ENCODE data around the gene SULT4A1. TPM values are rescaled to one million over a fixed set of nuclear protein-coding genes. Genes with fewer than 3 reads are reported as not detected.

Gene SULT4A1
- total RNA-seq, 1 donor from 2014 or later = 1.7 TPM

- peak; percentile 69 for DNase-seq (ENCODE audit: low spot score)
Measured at GRCh38 chr22:43862882-43863202, 529 bp upstream of the SULT4A1 start.

- peak; percentile 87 for DNase-seq (ENCODE audit: low spot score)
Measured at GRCh38 chr22:43861529-43861928, 784 bp downstream of the SULT4A1 start.

- DNase-seq (ENCODE audit: low spot score) = peak; percentile 39
Measured at GRCh38 chr22:43860831-43861230, 1.5 kb downstream of the SULT4A1 start.

GRCh38 chr22:43860126-43860525, 2.2 kb downstream of the SULT4A1 start:
- peak; percentile 59 for DNase-seq (ENCODE audit: low spot score)

GRCh38 chr22:43859621-43860020, 2.7 kb downstream of the SULT4A1 start:
- peak; percentile 64 for DNase-seq (ENCODE audit: low spot score)

- peak; percentile 59 for DNase-seq (ENCODE audit: low spot score)
Measured at GRCh38 chr22:43859176-43859575, 3.1 kb downstream of the SULT4A1 start.

- DNase-seq (ENCODE audit: low spot score) = peak; percentile 57
Measured at GRCh38 chr22:43858156-43858895, 4.0 kb downstream of the SULT4A1 start.

- no peak for DNase-seq (ENCODE audit: low spot score)
Measured at GRCh38 chr22:43857367-43857766, 4.9 kb downstream of the SULT4A1 start.

- peak; percentile 69 for DNase-seq (ENCODE audit: low spot score)
Measured at GRCh38 chr22:43855431-43855830, 6.9 kb downstream of the SULT4A1 start.

GRCh38 chr22:43854786-43855271, 7.5 kb downstream of the SULT4A1 start:
- peak; percentile 77 for DNase-seq (ENCODE audit: low spot score)

- peak; percentile 73 for DNase-seq (ENCODE audit: low spot score)
Measured at GRCh38 chr22:43854121-43854785, 8.1 kb downstream of the SULT4A1 start.

GRCh38 chr22:43853328-43853931, 8.9 kb downstream of the SULT4A1 start:
- peak; percentile 77 for DNase-seq (ENCODE audit: low spot score)

- peak; percentile 57 for DNase-seq (ENCODE audit: low spot score)
Measured at GRCh38 chr22:43852573-43853327, 9.6 kb downstream of the SULT4A1 start.

GRCh38 chr22:43851979-43852307, 10.4 kb downstream of the SULT4A1 start:
- peak; percentile 35 for DNase-seq (ENCODE audit: low spot score)

GRCh38 chr22:43851058-43851978, 11.0 kb downstream of the SULT4A1 start:
- peak; percentile 60 for DNase-seq (ENCODE audit: low spot score)

- DNase-seq (ENCODE audit: low spot score) = peak; percentile 49
Measured at GRCh38 chr22:43850529-43850928, 11.8 kb downstream of the SULT4A1 start.

GRCh38 chr22:43849731-43850130, 12.6 kb downstream of the SULT4A1 start:
- DNase-seq (ENCODE audit: low spot score) = peak; percentile 72

- peak; percentile 81 for DNase-seq (ENCODE audit: low spot score)
Measured at GRCh38 chr22:43848366-43849171, 13.7 kb downstream of the SULT4A1 start.

Measured in mesenteric fat pad (tissue), 1 donor.